ENCODE results near the gene SCML1. TPM values are rescaled to one million over a fixed set of nuclear protein-coding genes. Genes with fewer than 3 reads are reported as not detected.

Gene SCML1
- total RNA-seq, 2 donors from 2014 or later, result 5.6 to 20.1 TPM

DNA sequence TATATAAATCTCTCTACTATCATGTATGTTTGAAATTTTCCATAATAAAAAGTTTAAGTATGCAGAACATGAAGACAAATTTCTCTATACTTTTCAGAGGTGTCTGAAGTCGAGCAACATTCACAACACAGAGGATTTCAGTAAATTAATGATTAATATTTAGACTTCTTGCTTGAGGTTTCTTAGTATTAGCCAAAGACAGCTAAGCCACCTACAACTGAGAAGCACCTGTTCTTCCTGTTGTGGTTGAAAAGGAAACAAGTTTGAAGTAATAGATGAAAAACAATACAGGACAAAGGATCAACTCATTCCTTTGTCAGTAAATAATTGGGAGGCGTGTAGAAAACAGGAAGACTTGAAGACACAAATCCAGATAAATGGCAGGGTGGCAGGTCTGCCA lies 21.1 kb downstream of the SCML1 start:
- no peak overlapping the region for H3K4me3 ChIP-seq
- no peaks in the 10 kb centered on the region for H3K9me3 ChIP-seq
- H3K36me3 ChIP-seq, result no peaks in the 10 kb centered on the region
- no peak for TF ChIP-seq CTCF (IDR thresholded peaks at IDR 0.05)
- H3K4me1 ChIP-seq (ENCODE audit: control insufficient read depth in 1 of 2, low read depth in 2 of 2), result no peaks in the 10 kb centered on the region
- DNase-seq (ENCODE audit: low spot score) (no peak), ATAC-seq (ENCODE audit: insufficient number of reproducible peaks, low FRiP score, low read depth) (no peak)
- H3K27me3 ChIP-seq (replicated peaks; ENCODE audit: insufficient read depth), result no peaks in the 10 kb centered on the region
- H3K27ac ChIP-seq, result no peak overlapping the region

GRCh38 chrX:17759990-17760389 lies 22.7 kb downstream of the SCML1 start:
- Histone ChIP-seq H3K27ac (no peak overlapping the region), H3K4me3 (no peak overlapping the region), H3K27me3 (replicated peaks; ENCODE audit: insufficient read depth) (no peaks in the 10 kb centered on the region), H3K36me3 (no peaks in the 10 kb centered on the region), H3K4me1 (ENCODE audit: control insufficient read depth in 1 of 2, low read depth in 2 of 2) (no peaks in the 10 kb centered on the region), H3K9me3 (no peaks in the 10 kb centered on the region)
- ATAC-seq (ENCODE audit: insufficient number of reproducible peaks, low FRiP score, low read depth) (no peak), DNase-seq (ENCODE audit: low spot score) (no peak)
- no peak for TF ChIP-seq CTCF (IDR thresholded peaks at IDR 0.05)

- Histone ChIP-seq H3K4me1 (ENCODE audit: control insufficient read depth in 1 of 2, low read depth in 2 of 2) (no peaks in the 10 kb centered on the region), H3K36me3 (no peaks in the 10 kb centered on the region), H3K9me3 (no peaks in the 10 kb centered on the region), H3K4me3 (no peak overlapping the region), H3K27ac (no peak overlapping the region), H3K27me3 (replicated peaks; ENCODE audit: insufficient read depth) (no peaks in the 10 kb centered on the region)
- no peak for TF ChIP-seq CTCF (IDR thresholded peaks at IDR 0.05)
- ATAC-seq (ENCODE audit: insufficient number of reproducible peaks, low FRiP score, low read depth) (no peak), DNase-seq (ENCODE audit: low spot score) (no peak)
Observed at GRCh38 chrX:17767734-17768133, 30.4 kb downstream of the SCML1 start.

DNA sequence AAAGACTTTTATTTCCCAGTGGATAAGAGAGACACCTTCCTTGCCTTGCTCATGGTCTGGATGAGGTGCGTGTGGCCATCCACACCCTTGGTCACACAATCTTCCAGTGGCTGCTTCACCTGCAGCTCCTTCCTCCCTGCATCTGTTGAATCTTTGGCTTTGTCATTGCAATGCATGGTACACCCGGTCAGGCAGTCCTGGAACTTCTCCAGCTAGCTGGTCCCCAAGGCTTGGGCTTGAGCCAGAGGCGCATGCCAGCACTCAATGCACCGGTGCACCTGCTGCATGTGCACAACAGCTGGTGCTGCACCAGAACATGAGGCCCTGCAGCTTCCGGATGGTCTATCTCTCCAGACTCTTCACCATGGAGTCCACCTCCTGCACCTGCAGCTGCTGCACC lies 31.7 kb downstream of the SCML1 start:
- no peaks in the 10 kb centered on the region for H3K9me3 ChIP-seq
- no peak for TF ChIP-seq CTCF (IDR thresholded peaks at IDR 0.05)
- no peaks in the 10 kb centered on the region for H3K36me3 ChIP-seq
- DNase-seq (ENCODE audit: low spot score) (no peak), ATAC-seq (ENCODE audit: insufficient number of reproducible peaks, low FRiP score, low read depth) (no peak)
- no peaks in the 10 kb centered on the region for H3K27me3 ChIP-seq (replicated peaks; ENCODE audit: insufficient read depth)
- H3K4me3 ChIP-seq, result no peak overlapping the region
- no peaks in the 10 kb centered on the region for H3K4me1 ChIP-seq (ENCODE audit: control insufficient read depth in 1 of 2, low read depth in 2 of 2)
- no peak overlapping the region for H3K27ac ChIP-seq

DNA sequence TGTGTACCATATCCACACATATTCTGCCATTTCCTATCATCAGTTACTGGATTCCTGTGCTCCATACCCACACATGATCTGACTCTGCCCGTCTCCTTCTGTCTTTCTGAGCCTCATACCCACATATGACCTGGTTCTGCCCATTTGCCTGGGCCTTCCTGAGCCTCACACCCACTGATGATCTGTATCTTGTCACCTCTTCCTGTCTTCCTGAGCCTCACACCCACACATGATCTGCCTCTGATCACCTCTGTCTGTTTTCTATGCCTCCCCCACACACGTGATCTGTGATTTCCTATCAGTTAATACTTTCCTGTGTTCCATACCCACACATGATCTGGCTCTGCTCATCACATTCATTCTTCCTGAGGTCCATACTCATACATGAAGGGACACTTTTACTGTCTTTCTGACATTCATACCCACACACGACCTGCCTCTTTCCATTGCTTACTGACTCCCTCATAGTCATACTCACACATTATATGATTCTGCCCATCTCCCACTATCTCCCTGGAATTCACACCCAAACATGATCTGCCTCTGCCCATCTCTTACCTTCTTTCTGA lies 32.5 kb downstream of the SCML1 start:
- Histone ChIP-seq H3K27me3 (replicated peaks; ENCODE audit: insufficient read depth) (no peaks in the 10 kb centered on the region), H3K4me1 (ENCODE audit: control insufficient read depth in 1 of 2, low read depth in 2 of 2) (no peaks in the 10 kb centered on the region), H3K27ac (no peak overlapping the region), H3K4me3 (no peak overlapping the region), H3K9me3 (no peaks in the 10 kb centered on the region), H3K36me3 (no peaks in the 10 kb centered on the region)
- no peak for TF ChIP-seq CTCF (IDR thresholded peaks at IDR 0.05)
- DNase-seq (ENCODE audit: low spot score) (no peak), ATAC-seq (ENCODE audit: insufficient number of reproducible peaks, low FRiP score, low read depth) (no peak)

Measured in thoracic aorta (tissue), 2 donors.